Right forelimb (tissue), 1 donor: ENCODE data around the gene CUL3.
"Not testable (repeated sequence)": the region's sequence is repeated elsewhere in the genome, so short reads cannot be mapped to it uniquely, and the experiment has no call there.

Source experiments
- DNase-seq: peaks from one replicate; pipeline ENCODE4 v3.0.0-alpha.2; 2018

CUL3 gene

GRCh38 chr2:224532931-224533330 is 52.2 kb downstream of the CUL3 start:
- DNase-seq: no peak

- no peak for DNase-seq
Measured at GRCh38 chr2:224532441-224532840, 52.7 kb downstream of the CUL3 start.

GRCh38 chr2:224528171-224528570 is 57.0 kb downstream of the CUL3 start:
- no peak for DNase-seq

- no peak for DNase-seq
Measured at GRCh38 chr2:224525774-224526173, 59.4 kb downstream of the CUL3 start.

- no peak for DNase-seq
Measured at GRCh38 chr2:224524657-224525056, 60.5 kb downstream of the CUL3 start.

GRCh38 chr2:224523626-224524577 is 61.3 kb downstream of the CUL3 start:
- no peak for DNase-seq

GRCh38 chr2:224522483-224522882 is 62.7 kb downstream of the CUL3 start:
- not testable (repeated sequence) for DNase-seq

GRCh38 chr2:224520064-224520463 is 65.1 kb downstream of the CUL3 start:
- no peak for DNase-seq

- no peak for DNase-seq
Measured at GRCh38 chr2:224518806-224519580, 66.2 kb downstream of the CUL3 start.

GRCh38 chr2:224517963-224518362 is 67.2 kb downstream of the CUL3 start:
- DNase-seq: no peak

- DNase-seq: not testable (repeated sequence)
Measured at GRCh38 chr2:224516393-224516792, 68.8 kb downstream of the CUL3 start.

GRCh38 chr2:224513991-224514390 is 71.2 kb downstream of the CUL3 start:
- no peak for DNase-seq

- no peak for DNase-seq
Measured at GRCh38 chr2:224507789-224508188, 77.4 kb downstream of the CUL3 start.

- no peak for DNase-seq
Measured at GRCh38 chr2:224506494-224506893, 78.7 kb downstream of the CUL3 start.

GRCh38 chr2:224498991-224499390 is 86.2 kb downstream of the CUL3 start:
- no peak for DNase-seq

GRCh38 chr2:224492531-224492930 is 92.6 kb downstream of the CUL3 start:
- no peak for DNase-seq

- DNase-seq: not testable (repeated sequence)
Measured at GRCh38 chr2:224487940-224488339, 97.2 kb downstream of the CUL3 start.

- not testable (repeated sequence) for DNase-seq
Measured at GRCh38 chr2:224485081-224486014, 99.8 kb downstream of the CUL3 start.

GRCh38 chr2:224479826-224480225 is 105.3 kb downstream of the CUL3 start:
- no peak for DNase-seq

- DNase-seq: no peak
Measured at GRCh38 chr2:224472827-224473226, 112.3 kb downstream of the CUL3 start.

GRCh38 chr2:224472137-224472536 is 113.0 kb downstream of the CUL3 start:
- DNase-seq: no peak

- DNase-seq: no peak
Measured at GRCh38 chr2:224469374-224469964, 115.7 kb downstream of the CUL3 start.
